ENCODE measurements around the gene SPATA33.

The SPATA33 gene

GRCh38 chr16:89651584-89651983 is 6.1 kb upstream of the SPATA33 start:
- H3K14ac ChIP-seq (ENCODE audit: low read length), result no peak overlapping the region
- no peak overlapping the region for H2AFZ ChIP-seq (ENCODE audit: low read length)
- no peak overlapping the region for H2BK12ac ChIP-seq (ENCODE audit: low read length)
- no peak overlapping the region for H2BK5ac ChIP-seq (ENCODE audit: low read length)
- WGBS, 2 donors (ENCODE audit: extremely low coverage in 2 of 2, insufficient read length in 2 of 2, insufficient replicate concordance in 1 of 2), result no CpG with 5 or more reads among the region's 15 CpGs
- no peak overlapping the region for H3K4me3 ChIP-seq (ENCODE audit: low read length in 2 of 2)
- H3K23ac ChIP-seq (ENCODE audit: low read depth, low read length, poor library complexity), result peak overlapping the region; percentile 20
- H3K9ac ChIP-seq (ENCODE audit: low read depth, low read length, poor library complexity), result no peak overlapping the region
- peaks cover 25% of the 10 kb centered on the region for H3K79me1 ChIP-seq (ENCODE audit: low read depth, low read length)
- no peak overlapping the region for H2BK15ac ChIP-seq (ENCODE audit: low read length)
- no peak overlapping the region for H3K4ac ChIP-seq (ENCODE audit: low read length)
- no peak overlapping the region for H2BK120ac ChIP-seq (ENCODE audit: low read depth, low read length)
- H4K8ac ChIP-seq (ENCODE audit: low read depth, low read length), result no peak overlapping the region
- H2AK5ac ChIP-seq (ENCODE audit: low read depth, low read length), result no peak overlapping the region
- H3K9me3 ChIP-seq (replicated peaks in 1 of 2; ENCODE audit: control insufficient read depth in 2 of 2, insufficient read depth in 1 of 2, low read depth in 1 of 2, low read length in 2 of 2), result no peaks in the 10 kb centered on the region
- no peaks in the 10 kb centered on the region for H3K27me3 ChIP-seq (ENCODE audit: control insufficient read depth in 3 of 3, insufficient read depth in 3 of 3, low read depth in 1 of 3, low read length in 3 of 3)
- H3K4me1 ChIP-seq (ENCODE audit: control insufficient read depth in 2 of 2, insufficient read depth in 1 of 2, low read depth in 1 of 2, low read length in 2 of 2), result peaks cover 0 to 3% of the 10 kb centered on the region in 2 donors
- no peak for DNase-seq (ENCODE audit: low spot score)
- no peak overlapping the region for H3K4me2 ChIP-seq (ENCODE audit: insufficient read depth, low read length, poor library complexity, severe bottlenecking)
- no peak overlapping the region for H3K27ac ChIP-seq (replicated peaks; ENCODE audit: low read length)
- peak overlapping the region; percentile 48 for H3K18ac ChIP-seq (ENCODE audit: low read length)
- H4K91ac ChIP-seq (ENCODE audit: low read depth, low read length, poor library complexity), result no peak overlapping the region
- H3K36me3 ChIP-seq (replicated peaks in 1 of 2; ENCODE audit: control insufficient read depth in 2 of 2, insufficient read depth in 2 of 2, low read length in 2 of 2), result peaks cover 26 to 59% of the 10 kb centered on the region in 2 donors

DNA sequence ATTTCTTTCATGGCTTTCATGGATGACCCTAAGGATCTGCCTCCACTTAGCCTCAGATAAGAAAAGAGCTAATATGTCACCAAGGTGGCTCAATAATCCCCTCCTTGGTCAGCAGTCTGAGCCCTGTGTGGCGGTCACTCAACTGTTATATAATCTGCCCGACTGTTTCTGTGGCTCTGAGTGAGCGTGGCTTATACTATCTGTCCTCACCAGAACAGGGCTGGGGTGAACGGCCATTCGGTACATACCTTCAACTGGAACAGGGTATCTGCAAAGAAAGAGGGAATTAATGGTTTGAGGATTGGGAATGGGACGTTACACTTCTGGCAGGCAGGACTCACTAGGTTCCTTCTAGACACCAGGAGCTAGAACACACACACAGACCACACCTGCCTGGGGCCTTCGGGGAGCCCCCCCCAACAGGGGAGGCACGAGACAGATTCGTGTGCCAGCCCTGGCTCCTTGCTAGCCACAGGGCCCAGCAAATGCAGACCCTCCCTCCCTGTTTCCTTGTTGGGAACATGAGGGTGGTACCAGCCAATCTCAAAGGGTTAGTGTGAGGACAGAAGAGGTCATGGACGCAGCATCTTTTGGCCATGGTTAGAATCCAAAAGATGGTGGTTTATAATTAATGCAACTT is 3.9 kb upstream of the SPATA33 start:
- WGBS, 2 donors (ENCODE audit: extremely low coverage in 2 of 2, insufficient read length in 2 of 2, insufficient replicate concordance in 1 of 2), result no CpG with 5 or more reads among the region's 10 CpGs

GRCh38 chr16:89655062-89655643 is 2.5 kb upstream of the SPATA33 start:
- Histone ChIP-seq H2BK15ac (ENCODE audit: low read length) (no peak overlapping the region), H3K36me3 (replicated peaks in 1 of 2; ENCODE audit: control insufficient read depth in 2 of 2, insufficient read depth in 2 of 2, low read length in 2 of 2) (peaks cover 21 to 48% of the 10 kb centered on the region in 2 donors), H4K8ac (ENCODE audit: low read depth, low read length) (no peak overlapping the region), H3K4ac (ENCODE audit: low read length) (no peak overlapping the region), H3K4me1 (ENCODE audit: control insufficient read depth in 2 of 2, insufficient read depth in 1 of 2, low read depth in 1 of 2, low read length in 2 of 2) (peaks cover 4 to 8% of the 10 kb centered on the region in 2 donors), H2BK5ac (ENCODE audit: low read length) (no peak overlapping the region), H3K9me3 (replicated peaks in 1 of 2; ENCODE audit: control insufficient read depth in 2 of 2, insufficient read depth in 1 of 2, low read depth in 1 of 2, low read length in 2 of 2) (no peaks in the 10 kb centered on the region), H2BK12ac (ENCODE audit: low read length) (no peak overlapping the region), H3K27ac (replicated peaks; ENCODE audit: low read length) (no peak overlapping the region), H3K4me2 (ENCODE audit: insufficient read depth, low read length, poor library complexity, severe bottlenecking) (no peak overlapping the region), H3K4me3 (ENCODE audit: low read length in 2 of 2) (peak overlapping the region in 1 of 2 donors; percentile 6), H2AK5ac (ENCODE audit: low read depth, low read length) (no peak overlapping the region), H4K91ac (ENCODE audit: low read depth, low read length, poor library complexity) (no peak overlapping the region), H3K27me3 (ENCODE audit: control insufficient read depth in 3 of 3, insufficient read depth in 3 of 3, low read depth in 1 of 3, low read length in 3 of 3) (no peaks in the 10 kb centered on the region), H3K79me1 (ENCODE audit: low read depth, low read length) (peaks cover 38% of the 10 kb centered on the region), H2AFZ (ENCODE audit: low read length) (no peak overlapping the region), H3K14ac (ENCODE audit: low read length) (no peak overlapping the region), H3K9ac (ENCODE audit: low read depth, low read length, poor library complexity) (no peak overlapping the region), H3K23ac (ENCODE audit: low read depth, low read length, poor library complexity) (no peak overlapping the region), H2BK120ac (ENCODE audit: low read depth, low read length) (no peak overlapping the region), H3K18ac (ENCODE audit: low read length) (no peak overlapping the region)
- no CpG with 5 or more reads among the region's 10 CpGs for WGBS, 2 donors (ENCODE audit: extremely low coverage in 2 of 2, insufficient read length in 2 of 2, insufficient replicate concordance in 1 of 2)
- DNase-seq (ENCODE audit: low spot score), result no peak

More for the DNA sequence above, 3.9 kb upstream of the SPATA33 start:
- H4K8ac ChIP-seq (ENCODE audit: low read depth, low read length), result no peak overlapping the region
- no peak overlapping the region for H2BK120ac ChIP-seq (ENCODE audit: low read depth, low read length)
- H3K9me3 ChIP-seq (replicated peaks in 1 of 2; ENCODE audit: control insufficient read depth in 2 of 2, insufficient read depth in 1 of 2, low read depth in 1 of 2, low read length in 2 of 2), result no peaks in the 10 kb centered on the region
- no peak overlapping the region for H2AFZ ChIP-seq (ENCODE audit: low read length)
- H3K9ac ChIP-seq (ENCODE audit: low read depth, low read length, poor library complexity), result no peak overlapping the region
- peaks cover 35% of the 10 kb centered on the region for H3K79me1 ChIP-seq (ENCODE audit: low read depth, low read length)
- H2BK12ac ChIP-seq (ENCODE audit: low read length), result no peak overlapping the region
- peaks cover 18 to 47% of the 10 kb centered on the region in 2 donors for H3K36me3 ChIP-seq (replicated peaks in 1 of 2; ENCODE audit: control insufficient read depth in 2 of 2, insufficient read depth in 2 of 2, low read length in 2 of 2)
- H4K91ac ChIP-seq (ENCODE audit: low read depth, low read length, poor library complexity), result no peak overlapping the region
- no peak overlapping the region for H3K4me2 ChIP-seq (ENCODE audit: insufficient read depth, low read length, poor library complexity, severe bottlenecking)
- H2AK5ac ChIP-seq (ENCODE audit: low read depth, low read length), result no peak overlapping the region
- no peaks in the 10 kb centered on the region for H3K27me3 ChIP-seq (ENCODE audit: control insufficient read depth in 3 of 3, insufficient read depth in 3 of 3, low read depth in 1 of 3, low read length in 3 of 3)
- no peak overlapping the region for H3K18ac ChIP-seq (ENCODE audit: low read length)
- DNase-seq (ENCODE audit: low spot score), result no peak
- no peak overlapping the region for H2BK15ac ChIP-seq (ENCODE audit: low read length)
- H3K14ac ChIP-seq (ENCODE audit: low read length), result no peak overlapping the region
- H3K23ac ChIP-seq (ENCODE audit: low read depth, low read length, poor library complexity), result no peak overlapping the region
- H3K4me3 ChIP-seq (ENCODE audit: low read length in 2 of 2), result no peak overlapping the region
- H3K4ac ChIP-seq (ENCODE audit: low read length), result no peak overlapping the region
- peaks cover 3 to 8% of the 10 kb centered on the region in 2 donors for H3K4me1 ChIP-seq (ENCODE audit: control insufficient read depth in 2 of 2, insufficient read depth in 1 of 2, low read depth in 1 of 2, low read length in 2 of 2)
- no peak overlapping the region for H3K27ac ChIP-seq (replicated peaks; ENCODE audit: low read length)
- no peak overlapping the region for H2BK5ac ChIP-seq (ENCODE audit: low read length)

- peaks cover 27 to 49% of the 10 kb centered on the region in 2 donors for H3K36me3 ChIP-seq (replicated peaks in 1 of 2; ENCODE audit: control insufficient read depth in 2 of 2, insufficient read depth in 2 of 2, low read length in 2 of 2)
- H4K91ac ChIP-seq (ENCODE audit: low read depth, low read length, poor library complexity), result no peak overlapping the region
- peak overlapping the region; percentile 80 to 99 for H3K4me3 ChIP-seq (ENCODE audit: low read length in 2 of 2)
- no peak overlapping the region for H2AFZ ChIP-seq (ENCODE audit: low read length)
- H3K23ac ChIP-seq (ENCODE audit: low read depth, low read length, poor library complexity), result peak overlapping the region; percentile 11
- H3K4ac ChIP-seq (ENCODE audit: low read length), result no peak overlapping the region
- no CpG with 5 or more reads among the region's 32 CpGs for WGBS, 2 donors (ENCODE audit: extremely low coverage in 2 of 2, insufficient read length in 2 of 2, insufficient replicate concordance in 1 of 2)
- no peak for DNase-seq (ENCODE audit: low spot score)
- no peak overlapping the region for H3K18ac ChIP-seq (ENCODE audit: low read length)
- H3K27me3 ChIP-seq (ENCODE audit: control insufficient read depth in 3 of 3, insufficient read depth in 3 of 3, low read depth in 1 of 3, low read length in 3 of 3), result no peaks in the 10 kb centered on the region
- H2BK15ac ChIP-seq (ENCODE audit: low read length), result no peak overlapping the region
- peaks cover 31% of the 10 kb centered on the region for H3K79me1 ChIP-seq (ENCODE audit: low read depth, low read length)
- H2BK5ac ChIP-seq (ENCODE audit: low read length), result peak overlapping the region; percentile 39
- H3K14ac ChIP-seq (ENCODE audit: low read length), result no peak overlapping the region
- H2BK12ac ChIP-seq (ENCODE audit: low read length), result no peak overlapping the region
- H2BK120ac ChIP-seq (ENCODE audit: low read depth, low read length), result peak overlapping the region; percentile 17
- H3K4me2 ChIP-seq (ENCODE audit: insufficient read depth, low read length, poor library complexity, severe bottlenecking), result peak overlapping the region; percentile 45
- H2AK5ac ChIP-seq (ENCODE audit: low read depth, low read length), result peak overlapping the region; percentile 84
- H3K9me3 ChIP-seq (replicated peaks in 1 of 2; ENCODE audit: control insufficient read depth in 2 of 2, insufficient read depth in 1 of 2, low read depth in 1 of 2, low read length in 2 of 2), result no peaks in the 10 kb centered on the region
- H3K9ac ChIP-seq (ENCODE audit: low read depth, low read length, poor library complexity), result no peak overlapping the region
- no peak overlapping the region for H3K27ac ChIP-seq (replicated peaks; ENCODE audit: low read length)
- H4K8ac ChIP-seq (ENCODE audit: low read depth, low read length), result peak overlapping the region; percentile 82
- peaks cover 4 to 8% of the 10 kb centered on the region in 2 donors for H3K4me1 ChIP-seq (ENCODE audit: control insufficient read depth in 2 of 2, insufficient read depth in 1 of 2, low read depth in 1 of 2, low read length in 2 of 2)
Observed at GRCh38 chr16:89656435-89657121, 1.1 kb upstream of the SPATA33 start.

Data from neuronal stem cell (in vitro differentiated cells).